ENCODE measurements around the gene BCAS1. TPM values are rescaled to one million over a fixed set of nuclear protein-coding genes. Genes with fewer than 3 reads are reported as not detected.

The BCAS1 gene
- total RNA-seq, 2 experiments from 2014 or later: 0.16 to 0.19 TPM

- TF ChIP-seq EZH2phosphoT487 (IDR thresholded peaks at IDR 0.05; ENCODE audit: borderline replicate concordance, low read depth, low read length) (no peak), CTCF (conservative IDR thresholded peaks at IDR 0.05; ENCODE audit: low read length) (no peak)
- Histone ChIP-seq H3K9me3 (ENCODE audit: low read length) (no peaks in the 10 kb centered on the region), H2AFZ (ENCODE audit: low read length) (no peak overlapping the region), H3K4me1 (ENCODE audit: insufficient read depth, low read length, poor library complexity, severe bottlenecking) (no peaks in the 10 kb centered on the region), H3K79me2 (ENCODE audit: insufficient read depth, low read depth, low read length) (no peaks in the 10 kb centered on the region), H3K4me2 (ENCODE audit: low read length) (no peak overlapping the region), H3K27ac (ENCODE audit: low read depth, low read length, poor library complexity, severe bottlenecking) (no peak overlapping the region), H4K20me1 (ENCODE audit: insufficient read depth, low read length) (no peaks in the 10 kb centered on the region), H3K4me3 (ENCODE audit: low read depth, low read length, poor library complexity, severe bottlenecking) (no peak overlapping the region), H3K36me3 (ENCODE audit: insufficient read depth, low read length) (no peaks in the 10 kb centered on the region), H3K9me2 (ENCODE audit: insufficient read depth, low read length) (no peaks in the 10 kb centered on the region)
- CTCF ChIA-PET (ENCODE audit: unreplicated experiment): no interaction called here
- BruUV-seq (replicated peaks): no TSS peak
- POLR2A ChIA-PET: no interaction called here
- intact Hi-C loops (cut with micrococcal nuclease; ENCODE audit: unreplicated experiment): no loop called here
- DNase-seq (ENCODE audit: low spot score): no peak
Observed at GRCh38 chr20:54112221-54112884, 42.0 kb upstream of the BCAS1 start.

DNA sequence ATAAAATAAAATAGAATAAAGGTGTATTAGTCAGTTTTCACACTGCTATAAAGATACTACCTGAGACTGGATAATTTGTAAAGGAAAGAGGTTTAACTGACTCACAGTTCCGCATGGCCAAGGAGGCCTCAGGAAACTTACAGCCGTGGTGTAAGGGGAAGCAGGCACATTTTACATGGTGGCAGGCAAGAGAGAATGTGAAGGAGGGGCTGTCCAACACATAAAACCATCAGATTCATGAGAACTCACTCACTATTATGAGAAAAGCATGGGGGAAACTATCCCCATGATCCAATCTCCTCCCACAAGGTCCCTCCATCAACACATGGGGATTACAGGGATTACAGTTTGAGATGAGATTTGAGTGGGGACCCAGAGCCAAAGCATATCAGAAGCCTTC lies 41.1 kb upstream of the BCAS1 start:
- Histone ChIP-seq H3K4me2 (ENCODE audit: low read length) (no peak overlapping the region), H3K9me2 (ENCODE audit: insufficient read depth, low read length) (no peaks in the 10 kb centered on the region), H3K9me3 (ENCODE audit: low read length) (no peaks in the 10 kb centered on the region), H2AFZ (ENCODE audit: low read length) (no peak overlapping the region), H3K4me1 (ENCODE audit: insufficient read depth, low read length, poor library complexity, severe bottlenecking) (no peaks in the 10 kb centered on the region), H3K36me3 (ENCODE audit: insufficient read depth, low read length) (no peaks in the 10 kb centered on the region), H3K27ac (ENCODE audit: low read depth, low read length, poor library complexity, severe bottlenecking) (no peak overlapping the region), H3K4me3 (ENCODE audit: low read depth, low read length, poor library complexity, severe bottlenecking) (no peak overlapping the region), H3K79me2 (ENCODE audit: insufficient read depth, low read depth, low read length) (no peaks in the 10 kb centered on the region), H4K20me1 (ENCODE audit: insufficient read depth, low read length) (no peaks in the 10 kb centered on the region)
- DNase-seq (ENCODE audit: low spot score): no peak
- BruUV-seq (replicated peaks): no TSS peak
- intact Hi-C loops (cut with micrococcal nuclease; ENCODE audit: unreplicated experiment): no loop called here
- POLR2A ChIA-PET: interaction anchor here (0.6 kb wide), 1 partner anchor 1348 kb away, joined by 6 read pairs; no protein-coding TSS in a partner anchor
- TF ChIP-seq EZH2phosphoT487 (IDR thresholded peaks at IDR 0.05; ENCODE audit: borderline replicate concordance, low read depth, low read length) (no peak), CTCF (conservative IDR thresholded peaks at IDR 0.05; ENCODE audit: low read length) (no peak)
- CTCF ChIA-PET (ENCODE audit: unreplicated experiment): no interaction called here

- no peaks in the 10 kb centered on the region for H3K79me2 ChIP-seq (ENCODE audit: insufficient read depth, low read depth, low read length)
- no peaks in the 10 kb centered on the region for H4K20me1 ChIP-seq (ENCODE audit: insufficient read depth, low read length)
- no peak for TF ChIP-seq CTCF (conservative IDR thresholded peaks at IDR 0.05; ENCODE audit: low read length)
- no peak for TF ChIP-seq EZH2phosphoT487 (IDR thresholded peaks at IDR 0.05; ENCODE audit: borderline replicate concordance, low read depth, low read length)
- POLR2A ChIA-PET: interaction anchor here (0.5 to 0.6 kb wide), 2 partner anchors 78 to 561 kb away, joined by 3 to 8 read pairs; no protein-coding TSS in a partner anchor
- no peaks in the 10 kb centered on the region for H3K9me3 ChIP-seq (ENCODE audit: low read length)
- H3K27ac ChIP-seq (ENCODE audit: low read depth, low read length, poor library complexity, severe bottlenecking): no peak overlapping the region
- H2AFZ ChIP-seq (ENCODE audit: low read length): no peak overlapping the region
- H3K4me1 ChIP-seq (ENCODE audit: insufficient read depth, low read length, poor library complexity, severe bottlenecking): no peaks in the 10 kb centered on the region
- intact Hi-C loops (cut with micrococcal nuclease; ENCODE audit: unreplicated experiment): no loop called here
- CTCF ChIA-PET (ENCODE audit: unreplicated experiment): no interaction called here
- H3K9me2 ChIP-seq (ENCODE audit: insufficient read depth, low read length): no peaks in the 10 kb centered on the region
- H3K36me3 ChIP-seq (ENCODE audit: insufficient read depth, low read length): no peaks in the 10 kb centered on the region
- no TSS peak for BruUV-seq (replicated peaks)
- H3K4me2 ChIP-seq (ENCODE audit: low read length): no peak overlapping the region
- DNase-seq (ENCODE audit: low spot score): no peak
- no peak overlapping the region for H3K4me3 ChIP-seq (ENCODE audit: low read depth, low read length, poor library complexity, severe bottlenecking)
Observed at GRCh38 chr20:54110457-54110856, 40.1 kb upstream of the BCAS1 start.
